Tibial artery (tissue), 4 donors: ENCODE measurements around the gene CYTH1.
A peak's percentile ranks its signal among the peaks of the same experiment; 100 is the strongest.

Experiments used
- DNase-seq, 2 donors: peaks; one replicate each; pipeline ENCODE4 v3.0.0-alpha.2; 2019
- H3K27ac ChIP-seq, 2 donors: fragments of 200-600 bp; sonication (generic) in 1 of 2; 1 replicate in 1 of 2; 2 replicates in 1 of 2; pipeline ENCODE4 v1.5.1; 2018 to 2019; ENCODE audit warnings: mild to moderate bottlenecking in 1 of 2
- H3K27me3 ChIP-seq, 2 donors: fragments of 200-600 bp; sonication (generic) in 1 of 2; one replicate each; pipeline versions ENCODE4 v1.5.1 to v1.6.0; 2016 to 2019
- H3K36me3 ChIP-seq, 3 donors: fragments of 200-600 bp; sonication (generic) in 2 of 3; one replicate each; pipeline ENCODE4 v1.5.1; 2016 to 2019; ENCODE audit warnings: mild to moderate bottlenecking in 2 of 3
- H3K4me1 ChIP-seq, 4 donors: fragments of 200-600 bp; sonication (generic) in 2 of 4; 1 replicate in 3 of 4; 2 replicates in 1 of 4; pipeline ENCODE4 v1.5.1; 2016 to 2019
- H3K4me3 ChIP-seq, 2 donors: fragments of 200-600 bp; sonication (generic) in 1 of 2; 1 replicate in 1 of 2; 2 replicates in 1 of 2; pipeline ENCODE4 v1.5.1; 2018 to 2019; ENCODE audit warnings: mild to moderate bottlenecking in 2 of 2
- H3K9me3 ChIP-seq, 3 donors: fragments of 200-600 bp; sonication (generic) in 1 of 3; one replicate each; pipeline ENCODE4 v1.5.1; 2016 to 2019
- intact Hi-C: fragments of 100-400 bp; cut with DNase I; formaldehyde crosslinking; loops from one replicate; pipeline ENCODE4 v1.15.0; 2023; ENCODE audit warnings: low total_unique reads
- TF ChIP-seq, protein P1 (sequence below), 2 experiments: fragments of 200-600 bp in 1 of 2; fragments of 450-650 bp in 1 of 2; IDR thresholded peaks; one replicate each; pipeline ENCODE4 v1.5.1; 2017 to 2019; ENCODE audit warnings: antibody characterized with exemption in 2 of 2, mild to moderate bottlenecking in 1 of 2, moderate library complexity in 1 of 2

CYTH1 gene

DNA sequence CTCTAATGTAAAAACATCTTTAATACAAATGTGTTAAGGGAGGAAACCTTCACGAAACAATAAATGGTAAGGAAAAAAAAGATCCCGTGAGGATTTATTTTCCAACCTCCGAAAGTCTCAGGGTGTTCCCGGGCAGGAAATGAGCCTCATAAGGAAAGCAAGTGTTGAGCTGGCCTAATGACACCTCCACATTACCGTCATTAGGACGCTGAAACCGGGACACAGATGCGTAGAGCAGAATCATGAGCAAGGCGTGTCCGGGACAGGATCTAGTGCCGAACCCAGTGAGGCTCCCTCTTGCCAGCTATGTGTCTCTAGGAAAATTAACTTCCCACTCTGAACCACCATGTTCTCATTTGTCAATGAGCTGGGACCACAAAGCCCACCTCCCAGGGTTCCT lies 22.7 kb upstream of the CYTH1 start:
- H3K36me3 ChIP-seq: peaks cover 68 to 85% (median 79%) of the 10 kb centered on the region in 3 donors
- H3K4me1 ChIP-seq: no peaks in the 10 kb centered on the region
- TF ChIP-seq, protein P1, sequence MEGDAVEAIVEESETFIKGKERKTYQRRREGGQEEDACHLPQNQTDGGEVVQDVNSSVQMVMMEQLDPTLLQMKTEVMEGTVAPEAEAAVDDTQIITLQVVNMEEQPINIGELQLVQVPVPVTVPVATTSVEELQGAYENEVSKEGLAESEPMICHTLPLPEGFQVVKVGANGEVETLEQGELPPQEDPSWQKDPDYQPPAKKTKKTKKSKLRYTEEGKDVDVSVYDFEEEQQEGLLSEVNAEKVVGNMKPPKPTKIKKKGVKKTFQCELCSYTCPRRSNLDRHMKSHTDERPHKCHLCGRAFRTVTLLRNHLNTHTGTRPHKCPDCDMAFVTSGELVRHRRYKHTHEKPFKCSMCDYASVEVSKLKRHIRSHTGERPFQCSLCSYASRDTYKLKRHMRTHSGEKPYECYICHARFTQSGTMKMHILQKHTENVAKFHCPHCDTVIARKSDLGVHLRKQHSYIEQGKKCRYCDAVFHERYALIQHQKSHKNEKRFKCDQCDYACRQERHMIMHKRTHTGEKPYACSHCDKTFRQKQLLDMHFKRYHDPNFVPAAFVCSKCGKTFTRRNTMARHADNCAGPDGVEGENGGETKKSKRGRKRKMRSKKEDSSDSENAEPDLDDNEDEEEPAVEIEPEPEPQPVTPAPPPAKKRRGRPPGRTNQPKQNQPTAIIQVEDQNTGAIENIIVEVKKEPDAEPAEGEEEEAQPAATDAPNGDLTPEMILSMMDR (IDR thresholded peaks at IDR 0.05): no peak
- H3K27me3 ChIP-seq: no peaks in the 10 kb centered on the region
- no peaks in the 10 kb centered on the region for H3K9me3 ChIP-seq
- no peak overlapping the region for H3K27ac ChIP-seq
- no peak for DNase-seq
- H3K4me3 ChIP-seq: no peak overlapping the region
- intact Hi-C loops: no loop called here

DNA sequence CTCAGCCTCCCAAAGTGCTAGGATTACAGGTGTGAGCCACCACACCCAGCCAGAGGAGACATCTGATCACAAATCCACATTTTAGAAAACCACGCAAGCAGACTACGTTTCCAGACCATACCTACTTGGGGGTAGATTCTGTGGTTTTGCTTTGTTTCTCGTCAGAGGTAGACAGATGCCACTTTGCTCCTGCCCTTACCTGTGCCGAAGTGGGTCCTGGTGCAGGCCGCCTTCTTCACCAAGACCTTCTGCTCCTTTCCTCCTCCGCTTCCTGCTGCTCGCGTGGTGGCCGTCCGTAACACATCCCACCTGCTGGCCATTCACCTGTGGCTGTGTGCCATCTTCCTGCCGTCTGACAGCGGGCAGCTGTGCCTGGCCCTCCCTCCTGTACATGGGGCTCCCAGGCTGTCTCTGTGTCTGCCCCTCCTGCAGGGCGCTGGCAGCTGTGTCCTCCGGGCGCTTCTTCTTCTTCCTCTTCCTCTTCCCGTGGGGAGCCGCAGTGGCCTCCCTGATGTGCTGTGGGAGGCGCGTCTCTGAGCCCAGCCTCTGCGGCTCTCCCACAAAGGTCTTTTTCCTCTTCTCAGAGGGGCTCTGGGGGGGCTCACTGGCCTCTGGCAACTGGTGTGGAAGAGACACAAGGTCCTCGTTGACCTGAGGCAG lies 21.2 kb upstream of the CYTH1 start:
- Histone ChIP-seq H3K9me3 (no peaks in the 10 kb centered on the region), H3K36me3 (peaks cover 72 to 84% (median 77%) of the 10 kb centered on the region in 3 donors), H3K27ac (no peak overlapping the region), H3K27me3 (no peaks in the 10 kb centered on the region), H3K4me1 (no peaks in the 10 kb centered on the region), H3K4me3 (no peak overlapping the region)
- TF ChIP-seq, protein P1 (IDR thresholded peaks at IDR 0.05): no peak
- DNase-seq: peak in 1 of 2 donors; percentile 41
- intact Hi-C loops: no loop called here

DNA sequence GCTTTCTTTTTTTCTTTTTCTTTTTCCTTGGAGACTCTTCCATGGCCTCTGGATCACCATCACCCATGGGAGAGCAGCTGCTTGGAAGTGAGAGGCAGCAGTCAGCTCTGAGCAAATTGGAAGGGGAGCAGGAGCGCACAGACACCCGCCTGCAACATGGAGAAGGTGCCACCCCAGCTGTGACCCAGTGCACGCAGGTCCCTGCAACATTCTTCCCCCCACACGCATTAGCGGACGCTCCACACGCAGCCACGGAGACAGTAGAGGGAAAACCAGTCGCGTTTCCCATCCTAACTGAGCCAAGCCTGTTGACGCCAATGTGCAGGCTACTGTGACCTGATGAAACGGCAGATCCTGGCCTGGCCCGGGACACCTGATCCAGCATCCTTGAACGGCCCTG lies 20.4 kb upstream of the CYTH1 start:
- H3K36me3 ChIP-seq: peaks cover 70 to 84% (median 77%) of the 10 kb centered on the region in 3 donors
- no peaks in the 10 kb centered on the region for H3K9me3 ChIP-seq

DNA sequence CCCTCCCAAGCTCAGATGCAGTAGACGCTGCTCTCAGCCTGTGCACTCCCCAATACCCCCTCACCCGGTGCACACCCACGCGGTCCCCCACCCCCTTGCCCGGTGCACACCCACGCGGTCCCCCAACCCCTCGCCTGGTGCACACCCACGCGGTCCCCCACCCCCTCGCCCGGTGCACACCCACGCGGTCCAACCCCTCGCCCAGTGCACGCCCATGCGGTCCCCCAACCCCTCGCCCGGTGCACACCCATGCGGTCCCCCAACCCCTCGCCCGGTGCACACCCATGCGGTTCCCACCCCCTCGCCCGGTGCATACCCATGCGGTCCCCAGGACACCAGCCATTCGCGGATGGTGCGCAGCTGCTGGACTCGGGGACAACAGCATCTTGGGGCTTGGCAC lies 19.9 kb upstream of the CYTH1 start:
- Histone ChIP-seq H3K27me3 (no peaks in the 10 kb centered on the region), H3K4me1 (no peaks in the 10 kb centered on the region), H3K27ac (no peak overlapping the region), H3K9me3 (no peaks in the 10 kb centered on the region), H3K4me3 (no peak overlapping the region), H3K36me3 (peaks cover 69 to 84% (median 77%) of the 10 kb centered on the region in 3 donors)
- intact Hi-C loops: no loop called here
- no peak for DNase-seq
- TF ChIP-seq, protein P1 (IDR thresholded peaks at IDR 0.05): no peak

More for the DNA sequence above, 20.4 kb upstream of the CYTH1 start:
- no peak overlapping the region for H3K4me3 ChIP-seq
- intact Hi-C loops: no loop called here
- no peaks in the 10 kb centered on the region for H3K4me1 ChIP-seq
- TF ChIP-seq, protein P1 (IDR thresholded peaks at IDR 0.05): no peak
- no peak overlapping the region for H3K27ac ChIP-seq
- no peak for DNase-seq
- H3K27me3 ChIP-seq: no peaks in the 10 kb centered on the region

DNA sequence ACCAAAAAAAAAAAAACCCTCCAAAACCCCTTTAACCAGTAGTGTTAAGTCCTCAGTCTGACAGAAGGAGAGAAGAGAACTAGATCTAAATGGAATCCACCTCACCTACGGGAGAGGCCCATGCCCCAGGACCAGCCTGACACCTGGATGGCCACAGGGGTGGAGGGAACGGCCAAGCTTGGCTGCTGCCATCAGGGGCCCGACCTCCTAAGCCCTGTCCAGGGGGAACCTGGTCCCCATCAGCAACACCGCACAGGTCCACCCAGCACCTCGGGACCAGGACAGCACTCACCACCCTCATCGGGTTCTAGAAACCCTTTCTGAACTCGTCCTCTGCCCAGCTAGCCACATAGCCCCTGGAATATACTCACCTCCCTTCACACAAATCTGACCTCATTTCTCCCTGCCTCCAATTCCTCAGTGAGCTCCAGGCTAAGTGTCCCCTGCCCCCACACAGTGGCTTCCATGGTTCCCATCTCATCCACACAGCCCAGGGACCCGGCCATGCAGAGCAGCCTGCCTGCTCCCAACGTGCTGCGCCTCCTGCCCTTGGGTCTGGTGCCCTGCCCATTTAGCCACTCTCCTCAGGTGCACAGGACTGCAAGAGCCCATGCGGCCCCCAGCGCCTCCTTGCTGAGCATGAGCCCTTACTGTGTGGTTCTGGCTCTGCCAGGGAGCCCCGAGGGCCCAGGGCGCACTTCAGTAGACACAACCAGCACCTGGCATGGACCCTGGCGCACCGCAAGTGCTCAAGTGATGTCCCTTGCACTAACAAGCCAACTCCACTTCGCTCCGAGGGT lies 18.3 kb upstream of the CYTH1 start:
- Histone ChIP-seq H3K36me3 (peaks cover 67 to 84% (median 77%) of the 10 kb centered on the region in 3 donors), H3K4me1 (no peaks in the 10 kb centered on the region), H3K27ac (no peak overlapping the region), H3K27me3 (no peaks in the 10 kb centered on the region), H3K9me3 (no peaks in the 10 kb centered on the region), H3K4me3 (no peak overlapping the region)
- no peak for DNase-seq
- TF ChIP-seq, protein P1 (IDR thresholded peaks at IDR 0.05): no peak
- intact Hi-C loops: no loop called here
